ENCODE results near the gene OR10H5.
"Not testable (repeated sequence)": the region's sequence is repeated elsewhere in the genome, so short reads cannot be mapped to it uniquely, and the experiment has no call there.

The OR10H5 gene

DNA sequence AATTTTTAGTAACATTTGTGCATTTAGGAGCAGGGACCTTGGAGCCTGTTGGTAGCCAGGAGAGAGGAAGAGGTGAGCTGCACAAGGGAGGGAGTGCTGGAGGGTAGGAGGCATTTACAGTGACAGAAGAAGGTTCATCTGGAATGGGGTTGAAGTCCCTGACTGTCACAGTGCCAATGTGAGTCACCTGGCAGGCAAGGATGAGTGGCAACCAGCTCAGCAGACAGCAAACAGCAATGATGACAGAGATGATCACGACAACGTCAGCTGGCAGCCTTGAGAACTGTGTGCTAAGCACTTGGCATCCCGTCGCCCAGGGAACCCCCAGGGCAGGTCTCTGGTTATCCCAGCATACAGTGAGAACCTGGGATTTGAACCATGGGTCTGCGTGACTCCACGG lies 2.6 kb downstream of the OR10H5 start:
- TF ChIP-seq, protein P1, sequence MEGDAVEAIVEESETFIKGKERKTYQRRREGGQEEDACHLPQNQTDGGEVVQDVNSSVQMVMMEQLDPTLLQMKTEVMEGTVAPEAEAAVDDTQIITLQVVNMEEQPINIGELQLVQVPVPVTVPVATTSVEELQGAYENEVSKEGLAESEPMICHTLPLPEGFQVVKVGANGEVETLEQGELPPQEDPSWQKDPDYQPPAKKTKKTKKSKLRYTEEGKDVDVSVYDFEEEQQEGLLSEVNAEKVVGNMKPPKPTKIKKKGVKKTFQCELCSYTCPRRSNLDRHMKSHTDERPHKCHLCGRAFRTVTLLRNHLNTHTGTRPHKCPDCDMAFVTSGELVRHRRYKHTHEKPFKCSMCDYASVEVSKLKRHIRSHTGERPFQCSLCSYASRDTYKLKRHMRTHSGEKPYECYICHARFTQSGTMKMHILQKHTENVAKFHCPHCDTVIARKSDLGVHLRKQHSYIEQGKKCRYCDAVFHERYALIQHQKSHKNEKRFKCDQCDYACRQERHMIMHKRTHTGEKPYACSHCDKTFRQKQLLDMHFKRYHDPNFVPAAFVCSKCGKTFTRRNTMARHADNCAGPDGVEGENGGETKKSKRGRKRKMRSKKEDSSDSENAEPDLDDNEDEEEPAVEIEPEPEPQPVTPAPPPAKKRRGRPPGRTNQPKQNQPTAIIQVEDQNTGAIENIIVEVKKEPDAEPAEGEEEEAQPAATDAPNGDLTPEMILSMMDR (IDR thresholded peaks at IDR 0.05; ENCODE audit: unreplicated experiment in 3 of 3) = no peak
- no peaks in the 10 kb centered on the region for H3K27me3 Mint-ChIP-seq (ENCODE audit: low read depth)
- H3K4me1 Mint-ChIP-seq = no peaks in the 10 kb centered on the region
- H3K9me3 Mint-ChIP-seq = peaks cover 48% of the 10 kb centered on the region
- peaks cover 4% of the 10 kb centered on the region for H3K36me3 Mint-ChIP-seq (ENCODE audit: low read depth)
- no peak overlapping the region for H3K27ac Mint-ChIP-seq
- H3K4me3 Mint-ChIP-seq = no peak overlapping the region

GRCh38 chr19:15794279-15794678 lies 6.8 kb downstream of the OR10H5 start:
- not testable (repeated sequence) for H3K4me3 Mint-ChIP-seq

GRCh38 chr19:15810335-15810734 lies 22.9 kb downstream of the OR10H5 start:
- TF ChIP-seq, protein P1 (IDR thresholded peaks at IDR 0.05; ENCODE audit: unreplicated experiment in 3 of 3) = no peak
- H3K4me1 Mint-ChIP-seq = no peaks in the 10 kb centered on the region
- no peak overlapping the region for H3K27ac Mint-ChIP-seq
- no peaks in the 10 kb centered on the region for H3K36me3 Mint-ChIP-seq (ENCODE audit: low read depth)
- no peak overlapping the region for H3K4me3 Mint-ChIP-seq
- H3K27me3 Mint-ChIP-seq (ENCODE audit: low read depth) = no peaks in the 10 kb centered on the region
- H3K9me3 Mint-ChIP-seq = peaks cover 36% of the 10 kb centered on the region

More at GRCh38 chr19:15794279-15794678, 6.8 kb downstream of the OR10H5 start:
- H3K27me3 Mint-ChIP-seq (ENCODE audit: low read depth); H3K4me1 Mint-ChIP-seq; H3K36me3 Mint-ChIP-seq (ENCODE audit: low read depth); H3K27ac Mint-ChIP-seq: not testable (repeated sequence)
- H3K9me3 Mint-ChIP-seq = peaks cover 50% of the 10 kb centered on the region

DNA sequence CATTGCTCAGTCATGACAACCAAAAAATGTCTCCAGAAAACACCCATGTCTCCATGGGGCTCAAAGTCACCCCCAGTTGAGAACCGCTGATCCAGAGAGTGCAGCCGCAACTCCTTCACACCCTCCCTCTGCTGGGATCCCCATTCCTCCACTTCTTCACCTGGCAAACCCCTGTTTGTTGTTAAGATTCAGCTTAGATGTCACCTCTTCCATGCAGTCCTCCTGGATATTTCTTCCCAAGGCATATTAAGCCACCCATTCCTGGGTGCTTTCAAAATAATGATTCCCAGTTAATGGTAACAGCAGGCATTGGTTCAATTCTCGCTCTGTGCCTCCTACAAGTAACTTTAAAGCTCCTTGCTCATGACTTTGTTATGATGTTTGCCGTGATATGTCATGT lies 24.0 kb downstream of the OR10H5 start:
- Mint-ChIP-seq H3K4me3 (no peak overlapping the region), H3K36me3 (ENCODE audit: low read depth) (no peaks in the 10 kb centered on the region), H3K4me1 (no peaks in the 10 kb centered on the region), H3K27me3 (ENCODE audit: low read depth) (no peaks in the 10 kb centered on the region), H3K27ac (no peak overlapping the region), H3K9me3 (peaks cover 35% of the 10 kb centered on the region)
- TF ChIP-seq, protein P1 (IDR thresholded peaks at IDR 0.05; ENCODE audit: unreplicated experiment in 3 of 3) = no peak

- H3K27ac Mint-ChIP-seq = no peak overlapping the region
- no peaks in the 10 kb centered on the region for H3K27me3 Mint-ChIP-seq (ENCODE audit: low read depth)
- TF ChIP-seq, protein P1 (IDR thresholded peaks at IDR 0.05; ENCODE audit: unreplicated experiment in 3 of 3) = no peak
- no peaks in the 10 kb centered on the region for H3K36me3 Mint-ChIP-seq (ENCODE audit: low read depth)
- no peaks in the 10 kb centered on the region for H3K4me1 Mint-ChIP-seq
- H3K9me3 Mint-ChIP-seq = peaks cover 38% of the 10 kb centered on the region
- H3K4me3 Mint-ChIP-seq = no peak overlapping the region
Observed at GRCh38 chr19:15812060-15812722, 24.7 kb downstream of the OR10H5 start.

- Mint-ChIP-seq H3K27me3 (ENCODE audit: low read depth) (no peaks in the 10 kb centered on the region), H3K4me3 (no peak overlapping the region), H3K9me3 (peaks cover 36% of the 10 kb centered on the region), H3K4me1 (no peaks in the 10 kb centered on the region), H3K27ac (no peak overlapping the region), H3K36me3 (ENCODE audit: low read depth) (no peaks in the 10 kb centered on the region)
- TF ChIP-seq, protein P1 (IDR thresholded peaks at IDR 0.05; ENCODE audit: unreplicated experiment in 3 of 3) = no peak
Observed at GRCh38 chr19:15813916-15814315, 26.5 kb downstream of the OR10H5 start.
